ENCODE data around the gene ANTXR1.

The ANTXR1 gene

DNA sequence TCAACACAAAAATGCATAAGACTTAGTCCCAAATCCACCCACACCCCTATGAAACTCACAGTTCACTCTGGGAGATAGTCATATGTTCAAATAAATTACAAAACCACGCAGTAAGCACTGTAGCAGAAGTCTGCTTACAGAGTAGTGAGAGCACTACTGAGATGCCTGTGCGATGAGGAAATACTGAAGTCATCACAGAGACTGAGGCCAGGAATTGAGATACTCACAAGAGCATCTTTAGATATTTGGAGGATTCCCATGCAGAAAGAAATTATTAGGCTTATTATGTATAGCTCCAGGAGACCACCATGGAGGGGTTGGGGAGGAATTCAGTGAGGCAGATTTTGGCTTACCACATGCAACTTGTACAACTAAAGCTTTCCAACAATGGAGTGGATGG is 82.3 kb downstream of the ANTXR1 start:
- H3K36me3 Mint-ChIP-seq (ENCODE audit: low read depth), result no peaks in the 10 kb centered on the region
- H3K9me3 Mint-ChIP-seq, result no peaks in the 10 kb centered on the region
- no peak for DNase-seq (ENCODE audit: low spot score)
- H3K27ac Mint-ChIP-seq, result no peak overlapping the region
- H3K27me3 Mint-ChIP-seq (ENCODE audit: low read depth), result peaks cover 27% of the 10 kb centered on the region
- no peak overlapping the region for H3K4me3 Mint-ChIP-seq
- no peaks in the 10 kb centered on the region for H3K4me1 Mint-ChIP-seq (ENCODE audit: low read depth)

DNA sequence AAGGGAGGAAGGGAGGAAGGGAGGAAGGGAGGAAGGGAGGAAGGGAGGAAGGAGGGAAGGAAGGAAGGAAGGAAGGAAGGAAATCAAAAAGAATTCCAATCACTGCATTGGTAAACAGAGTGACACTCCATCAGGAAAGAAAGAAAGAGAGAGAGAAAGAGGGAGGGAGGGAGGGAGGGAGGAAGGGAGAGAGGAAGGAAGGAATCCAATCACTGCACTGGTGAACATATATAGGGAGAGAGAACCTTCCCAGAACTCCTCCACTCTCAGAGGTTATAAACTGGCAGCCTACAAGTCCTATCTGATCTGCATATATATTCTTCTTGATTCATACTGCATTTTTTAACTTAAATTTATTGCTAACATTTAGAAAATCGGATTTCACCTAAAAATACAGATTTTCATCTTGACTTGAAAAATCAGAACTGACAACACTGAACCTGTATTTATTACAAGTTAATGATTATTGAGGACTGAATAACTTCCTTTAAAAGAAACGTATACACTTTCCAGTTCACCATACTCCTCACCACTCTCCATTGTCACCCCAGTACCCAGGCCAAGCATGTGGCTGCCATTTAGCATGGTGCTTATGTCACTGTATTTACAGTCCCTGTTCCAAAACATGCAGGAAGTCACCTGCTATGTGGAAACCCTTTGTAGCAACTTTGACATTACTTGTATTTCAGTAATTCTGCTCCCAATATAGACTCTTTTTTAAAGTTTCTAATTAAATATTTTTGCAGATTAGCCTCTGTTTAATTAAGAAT is 83.5 kb downstream of the ANTXR1 start:
- no peak for DNase-seq (ENCODE audit: low spot score)
- no peak overlapping the region for H3K4me3 Mint-ChIP-seq
- no peaks in the 10 kb centered on the region for H3K4me1 Mint-ChIP-seq (ENCODE audit: low read depth)
- peaks cover 24% of the 10 kb centered on the region for H3K27me3 Mint-ChIP-seq (ENCODE audit: low read depth)
- no peaks in the 10 kb centered on the region for H3K36me3 Mint-ChIP-seq (ENCODE audit: low read depth)
- H3K27ac Mint-ChIP-seq, result no peak overlapping the region
- H3K9me3 Mint-ChIP-seq, result no peaks in the 10 kb centered on the region

DNA sequence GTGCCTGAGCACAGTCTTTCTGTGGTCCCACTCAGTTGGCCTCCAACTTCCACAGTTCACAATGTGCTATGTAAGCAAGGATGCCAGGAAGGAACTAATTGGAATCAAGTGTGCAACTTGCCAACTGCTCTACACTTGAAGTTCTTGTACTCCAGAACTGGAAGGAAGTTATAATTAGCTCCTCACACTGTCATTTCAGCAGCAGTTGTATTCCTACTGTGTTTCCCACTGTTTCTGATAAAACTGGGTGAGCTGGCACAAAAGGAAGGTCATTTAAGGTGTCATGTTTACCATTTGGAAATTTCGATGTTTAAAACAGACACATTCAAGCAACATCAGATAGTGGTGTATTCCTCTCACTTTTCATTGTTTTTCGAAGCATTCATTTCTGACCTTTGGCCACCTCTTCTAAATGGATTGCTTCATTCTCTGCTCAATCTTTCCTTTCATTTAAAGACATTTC is 84.2 kb downstream of the ANTXR1 start:
- Mint-ChIP-seq H3K27me3 (ENCODE audit: low read depth) (peaks cover 29% of the 10 kb centered on the region), H3K4me1 (ENCODE audit: low read depth) (no peaks in the 10 kb centered on the region), H3K4me3 (no peak overlapping the region), H3K27ac (no peak overlapping the region), H3K9me3 (no peaks in the 10 kb centered on the region), H3K36me3 (ENCODE audit: low read depth) (no peaks in the 10 kb centered on the region)
- no peak for DNase-seq (ENCODE audit: low spot score)

DNA sequence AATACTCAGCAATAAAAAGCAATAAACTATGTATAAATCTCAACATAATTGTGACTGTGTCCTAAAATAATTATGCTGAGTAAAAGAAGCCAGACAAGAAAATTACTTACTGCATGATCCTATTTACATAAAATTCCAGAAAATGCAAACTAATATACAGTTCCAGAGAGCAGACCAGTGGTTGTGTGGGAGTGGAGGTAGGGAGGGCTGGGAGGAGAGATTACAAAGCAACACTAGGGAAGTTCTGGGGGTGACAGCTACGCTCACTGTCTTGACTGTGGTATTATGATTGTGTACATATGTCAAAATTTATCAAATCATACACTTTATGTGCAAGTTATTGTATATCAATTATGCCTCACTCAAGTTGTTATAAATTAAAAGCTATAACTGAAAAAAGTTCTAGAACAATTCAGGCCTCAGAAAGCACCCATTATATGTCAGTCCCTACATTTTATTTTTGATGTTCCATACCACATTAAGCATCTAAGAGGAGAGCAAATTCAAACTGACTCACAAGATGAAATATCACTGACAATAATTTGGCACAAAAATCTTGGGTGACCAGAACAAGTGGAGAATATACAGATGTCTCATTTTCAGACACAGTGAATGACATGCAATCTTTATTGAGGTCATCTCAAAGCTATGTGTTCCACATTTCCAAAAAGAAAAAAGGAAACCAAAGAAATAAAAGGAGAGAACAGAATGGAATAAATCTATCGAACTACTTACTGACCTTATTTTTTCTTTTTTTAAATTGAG is 85.1 kb downstream of the ANTXR1 start:
- no peaks in the 10 kb centered on the region for H3K4me1 Mint-ChIP-seq (ENCODE audit: low read depth)
- no peaks in the 10 kb centered on the region for H3K9me3 Mint-ChIP-seq
- H3K4me3 Mint-ChIP-seq, result no peak overlapping the region
- H3K36me3 Mint-ChIP-seq (ENCODE audit: low read depth), result no peaks in the 10 kb centered on the region
- peaks cover 29% of the 10 kb centered on the region for H3K27me3 Mint-ChIP-seq (ENCODE audit: low read depth)
- H3K27ac Mint-ChIP-seq, result no peak overlapping the region
- no peak for DNase-seq (ENCODE audit: low spot score)

DNA sequence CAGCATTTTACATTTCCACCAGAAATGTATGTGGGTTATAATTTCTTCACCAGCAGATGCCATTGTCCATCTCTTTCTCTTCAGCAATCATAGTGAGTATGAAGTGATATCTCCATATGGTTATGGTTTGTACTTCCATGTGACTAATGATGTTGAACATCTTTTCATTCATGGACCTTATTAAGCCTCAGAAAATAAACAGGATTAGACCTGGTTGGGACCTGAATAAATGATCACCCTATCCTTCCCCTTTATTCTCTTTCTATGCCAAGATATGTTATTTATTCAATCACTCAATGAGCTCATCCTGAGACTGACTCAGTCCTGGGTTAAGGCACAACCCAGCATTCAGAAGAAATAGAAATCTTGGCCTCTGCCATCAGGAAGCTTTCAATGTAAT is 86.6 kb downstream of the ANTXR1 start:
- peaks cover 20% of the 10 kb centered on the region for H3K27me3 Mint-ChIP-seq (ENCODE audit: low read depth)
- H3K4me1 Mint-ChIP-seq (ENCODE audit: low read depth), result no peaks in the 10 kb centered on the region
- H3K27ac Mint-ChIP-seq, result no peak overlapping the region
- H3K9me3 Mint-ChIP-seq, result no peaks in the 10 kb centered on the region
- H3K36me3 Mint-ChIP-seq (ENCODE audit: low read depth), result no peaks in the 10 kb centered on the region
- no peak for DNase-seq (ENCODE audit: low spot score)
- H3K4me3 Mint-ChIP-seq, result no peak overlapping the region

DNA sequence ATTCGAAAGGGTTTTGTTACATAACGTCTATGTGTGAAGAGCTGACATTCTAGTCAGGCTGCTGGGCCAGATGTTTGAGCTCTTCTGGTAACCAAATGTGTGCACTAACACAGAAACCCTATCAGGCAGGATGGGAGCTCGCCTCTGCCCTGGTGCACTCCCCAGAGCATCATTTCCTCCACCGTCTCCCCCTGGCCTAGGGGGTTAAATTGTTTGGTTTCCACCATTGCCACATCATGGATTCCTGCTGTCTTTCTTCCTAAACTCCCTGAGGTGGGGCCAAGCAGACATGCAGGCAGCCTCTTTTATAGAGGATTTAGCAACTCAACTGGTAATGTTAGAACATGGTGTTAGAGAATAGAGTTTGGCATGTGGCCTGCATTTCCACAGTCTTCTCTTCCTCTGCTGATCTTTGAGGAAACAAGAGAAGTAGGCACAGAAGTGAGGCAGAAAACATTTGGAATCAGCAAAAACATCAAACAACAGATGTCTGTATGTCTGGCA is 87.3 kb downstream of the ANTXR1 start:
- no peak overlapping the region for H3K27ac Mint-ChIP-seq
- no peak for DNase-seq (ENCODE audit: low spot score)
- no peak overlapping the region for H3K4me3 Mint-ChIP-seq
- no peaks in the 10 kb centered on the region for H3K36me3 Mint-ChIP-seq (ENCODE audit: low read depth)
- peaks cover 16% of the 10 kb centered on the region for H3K27me3 Mint-ChIP-seq (ENCODE audit: low read depth)
- no peaks in the 10 kb centered on the region for H3K4me1 Mint-ChIP-seq (ENCODE audit: low read depth)
- H3K9me3 Mint-ChIP-seq, result no peaks in the 10 kb centered on the region

DNA sequence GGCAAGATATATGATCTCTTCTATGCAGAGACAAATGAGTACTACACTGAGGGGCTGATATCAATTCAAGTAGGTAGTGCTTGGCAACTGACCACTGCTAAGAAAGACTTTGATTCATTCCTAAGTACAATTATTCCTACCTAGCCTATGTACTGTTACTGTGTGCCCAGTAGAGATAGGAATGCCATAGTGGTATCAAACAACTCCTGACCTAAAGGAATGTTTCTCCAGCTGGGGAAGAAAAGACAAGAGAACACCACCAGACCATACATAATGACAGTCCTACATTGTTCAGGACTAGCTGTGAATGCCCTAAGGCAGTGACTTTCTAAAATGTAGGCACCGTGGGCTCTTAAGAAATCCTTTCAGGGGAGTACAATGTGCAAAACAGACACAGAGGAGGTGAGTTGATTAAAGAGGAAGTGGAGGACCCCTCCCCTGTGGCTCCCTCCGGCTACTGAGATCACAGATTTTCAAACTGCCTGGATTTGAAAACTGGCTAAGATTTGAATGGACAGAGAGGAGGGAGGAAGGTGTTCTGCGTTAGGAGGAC is 89.1 kb downstream of the ANTXR1 start:
- Mint-ChIP-seq H3K36me3 (ENCODE audit: low read depth) (no peaks in the 10 kb centered on the region), H3K9me3 (no peaks in the 10 kb centered on the region), H3K4me1 (ENCODE audit: low read depth) (no peaks in the 10 kb centered on the region), H3K27me3 (ENCODE audit: low read depth) (peaks cover 18% of the 10 kb centered on the region), H3K27ac (no peak overlapping the region), H3K4me3 (no peak overlapping the region)
- DNase-seq (ENCODE audit: low spot score), result no peak

DNA sequence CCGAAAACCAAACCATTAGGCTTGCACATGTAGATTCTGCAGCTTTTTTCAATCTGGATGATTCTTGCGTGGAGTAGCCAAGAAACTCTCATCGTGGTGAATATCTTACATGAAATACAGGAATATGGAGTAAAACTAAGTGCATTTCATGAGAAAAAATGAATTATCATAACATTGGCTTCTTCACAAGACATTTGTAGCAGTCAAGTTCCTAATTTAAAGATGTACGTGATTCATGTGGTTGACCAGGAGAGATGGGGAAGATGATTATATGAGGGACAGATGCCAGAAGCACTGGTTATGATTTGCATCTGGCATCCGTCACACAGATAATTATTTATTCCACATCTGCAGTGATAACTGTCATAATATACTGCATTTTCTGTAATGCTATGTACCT is 90.4 kb downstream of the ANTXR1 start:
- H3K27me3 Mint-ChIP-seq (ENCODE audit: low read depth), result peaks cover 17% of the 10 kb centered on the region
- no peak for DNase-seq (ENCODE audit: low spot score)

DNA sequence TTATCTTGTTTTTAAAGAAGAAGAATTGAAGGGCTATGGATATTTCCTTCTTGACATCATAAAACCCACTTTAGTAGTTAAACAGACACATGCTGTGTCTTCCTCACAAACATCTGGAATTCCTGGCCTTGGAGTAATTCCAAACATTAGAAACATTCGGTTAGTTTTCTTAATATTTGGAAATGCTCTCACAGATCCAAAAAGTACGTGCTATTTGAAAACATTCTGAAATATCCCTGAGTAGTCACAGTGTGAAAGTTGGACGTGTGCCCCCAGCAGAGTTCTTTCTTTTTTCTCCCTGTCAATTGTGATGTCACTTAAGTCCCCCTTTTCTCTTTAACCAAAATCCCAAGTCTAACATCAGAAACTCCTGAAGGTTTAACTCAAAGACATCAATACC is 91.3 kb downstream of the ANTXR1 start:
- H3K9me3 Mint-ChIP-seq, result no peaks in the 10 kb centered on the region
- H3K36me3 Mint-ChIP-seq (ENCODE audit: low read depth), result no peaks in the 10 kb centered on the region
- no peaks in the 10 kb centered on the region for H3K4me1 Mint-ChIP-seq (ENCODE audit: low read depth)
- H3K4me3 Mint-ChIP-seq, result no peak overlapping the region
- no peak overlapping the region for H3K27ac Mint-ChIP-seq
- H3K27me3 Mint-ChIP-seq (ENCODE audit: low read depth), result peaks cover 19% of the 10 kb centered on the region
- DNase-seq (ENCODE audit: low spot score), result no peak

More for the DNA sequence above, 90.4 kb downstream of the ANTXR1 start:
- Mint-ChIP-seq H3K27ac (no peak overlapping the region), H3K4me3 (no peak overlapping the region), H3K4me1 (ENCODE audit: low read depth) (no peaks in the 10 kb centered on the region), H3K9me3 (no peaks in the 10 kb centered on the region), H3K36me3 (ENCODE audit: low read depth) (no peaks in the 10 kb centered on the region)

DNA sequence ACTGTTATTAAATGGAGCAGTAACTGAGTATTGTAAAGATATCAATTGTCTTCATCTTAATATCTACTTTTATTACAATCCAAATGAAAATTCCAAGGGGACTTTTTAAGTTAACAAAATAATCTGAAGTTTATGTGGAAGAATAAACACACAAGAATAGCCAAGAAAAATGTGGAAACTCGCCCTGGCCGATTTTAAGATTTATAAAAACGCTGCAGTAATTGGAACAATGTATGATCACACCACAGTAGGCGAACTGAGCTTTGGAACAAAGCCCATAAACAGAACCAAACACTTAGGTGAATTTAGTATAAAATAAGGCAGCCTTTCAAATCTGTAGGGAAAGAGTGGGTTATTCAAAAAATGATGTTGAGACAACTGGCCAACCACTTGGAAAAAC is 96.3 kb downstream of the ANTXR1 start:
- Mint-ChIP-seq H3K9me3 (no peaks in the 10 kb centered on the region), H3K27ac (no peak overlapping the region), H3K36me3 (ENCODE audit: low read depth) (no peaks in the 10 kb centered on the region), H3K27me3 (ENCODE audit: low read depth) (peaks cover 22% of the 10 kb centered on the region), H3K4me3 (no peak overlapping the region), H3K4me1 (ENCODE audit: low read depth) (no peaks in the 10 kb centered on the region)
- DNase-seq (ENCODE audit: low spot score), result no peak

DNA sequence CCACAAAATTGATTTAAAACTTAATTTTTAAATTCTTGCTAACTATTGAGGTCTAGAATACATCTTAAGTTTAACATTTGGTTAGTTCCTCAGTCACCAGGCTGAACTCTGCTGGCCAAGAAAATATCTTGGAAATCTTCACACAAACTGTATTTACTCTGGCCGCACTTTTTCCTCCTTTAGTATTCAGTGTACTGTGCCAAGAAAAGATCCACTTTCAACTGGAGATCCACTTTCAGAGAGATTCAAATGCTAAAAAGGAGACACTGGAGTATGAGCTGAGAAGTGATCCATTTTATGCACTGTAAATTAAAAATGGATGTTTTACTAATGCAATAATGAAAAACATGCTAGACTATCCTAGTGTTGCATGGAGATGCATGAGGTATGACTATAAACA is 98.1 kb downstream of the ANTXR1 start:
- Mint-ChIP-seq H3K27me3 (ENCODE audit: low read depth) (peaks cover 30% of the 10 kb centered on the region), H3K36me3 (ENCODE audit: low read depth) (no peaks in the 10 kb centered on the region), H3K4me1 (ENCODE audit: low read depth) (no peaks in the 10 kb centered on the region), H3K9me3 (no peaks in the 10 kb centered on the region), H3K4me3 (no peak overlapping the region), H3K27ac (no peak overlapping the region)
- no peak for DNase-seq (ENCODE audit: low spot score)

DNA sequence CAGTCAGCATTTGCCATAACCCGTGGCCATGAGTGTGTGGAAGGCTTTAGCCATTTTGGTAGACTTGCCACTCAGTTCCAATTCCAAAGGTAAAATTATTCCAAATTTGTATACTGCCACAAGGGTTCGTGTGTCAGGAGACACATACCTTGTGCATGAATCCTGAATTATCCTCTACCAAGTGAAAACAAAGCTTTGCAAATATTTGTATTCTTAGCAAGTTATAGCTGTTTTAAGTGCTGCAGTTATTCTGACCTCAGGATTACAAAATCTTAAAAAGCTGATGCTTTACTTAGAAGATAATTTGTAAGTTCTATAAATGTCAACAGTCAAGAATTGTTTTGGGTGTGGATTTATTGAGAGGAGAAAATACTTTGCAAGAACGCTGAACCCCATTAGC is 100.6 kb downstream of the ANTXR1 start:
- Mint-ChIP-seq H3K36me3 (ENCODE audit: low read depth) (no peaks in the 10 kb centered on the region), H3K27me3 (ENCODE audit: low read depth) (peaks cover 26% of the 10 kb centered on the region), H3K27ac (no peak overlapping the region), H3K4me1 (ENCODE audit: low read depth) (no peaks in the 10 kb centered on the region), H3K4me3 (no peak overlapping the region), H3K9me3 (no peaks in the 10 kb centered on the region)
- DNase-seq (ENCODE audit: low spot score), result no peak

DNA sequence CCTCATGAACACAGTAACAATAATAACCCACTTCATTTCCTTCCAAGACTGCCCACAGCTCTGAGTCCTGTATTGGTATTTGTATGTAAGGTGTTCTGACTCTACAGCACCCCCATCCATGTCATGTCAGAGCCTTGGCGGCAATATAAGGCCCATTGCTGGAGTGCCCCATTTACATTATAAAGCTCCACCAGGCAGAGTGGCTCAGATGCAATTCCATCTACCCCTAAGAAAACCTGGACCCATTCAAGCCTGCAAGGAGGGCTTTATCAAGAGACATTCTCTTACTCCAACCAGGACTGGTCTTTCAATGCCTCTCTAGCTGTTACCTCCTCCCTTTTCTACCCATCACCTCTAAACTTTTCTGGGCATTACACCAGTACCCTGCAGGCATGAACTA is 101.6 kb downstream of the ANTXR1 start:
- Mint-ChIP-seq H3K27me3 (ENCODE audit: low read depth) (peaks cover 25% of the 10 kb centered on the region), H3K36me3 (ENCODE audit: low read depth) (no peaks in the 10 kb centered on the region), H3K4me1 (ENCODE audit: low read depth) (no peaks in the 10 kb centered on the region)

DNA sequence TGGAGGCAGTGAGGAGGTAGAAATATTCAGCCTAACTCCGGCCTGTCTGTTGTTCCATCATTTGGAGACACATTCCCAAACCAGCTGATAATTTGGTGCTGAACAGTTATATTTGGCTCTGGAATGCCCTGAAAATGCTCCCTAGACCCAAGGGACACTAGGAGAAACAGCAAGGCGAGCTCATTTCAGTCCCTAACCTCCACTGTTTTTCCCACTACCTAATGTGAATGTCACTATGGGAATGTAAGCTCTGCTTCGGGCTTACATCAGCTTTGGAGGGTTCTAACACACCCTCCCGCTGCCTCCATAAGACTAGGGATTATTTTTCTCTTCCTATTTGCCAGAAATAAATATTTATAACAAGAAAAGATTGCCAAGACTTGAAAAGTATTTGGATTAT is 103.5 kb downstream of the ANTXR1 start:
- Mint-ChIP-seq H3K4me1 (ENCODE audit: low read depth) (no peaks in the 10 kb centered on the region), H3K9me3 (no peaks in the 10 kb centered on the region), H3K27ac (no peak overlapping the region), H3K36me3 (ENCODE audit: low read depth) (no peaks in the 10 kb centered on the region), H3K4me3 (no peak overlapping the region), H3K27me3 (ENCODE audit: low read depth) (peaks cover 22% of the 10 kb centered on the region)
- DNase-seq (ENCODE audit: low spot score), result no peak

More for the DNA sequence above, 101.6 kb downstream of the ANTXR1 start:
- Mint-ChIP-seq H3K9me3 (no peaks in the 10 kb centered on the region), H3K4me3 (no peak overlapping the region), H3K27ac (no peak overlapping the region)
- no peak for DNase-seq (ENCODE audit: low spot score)
